Activated CD4-positive, alpha-beta T cell treated with anti-CD3 and anti-CD28 coated beads, Interleukin-2, amount 10 ng/mL, durations not matched to agents 7 days and 5 days (primary cell): Measurements from ENCODE around the gene HDHD5. TPM values are rescaled to one million over a fixed set of nuclear protein-coding genes. Genes with fewer than 3 reads are reported as not detected.

ENCODE experiments used
- CTCF ChIA-PET: fragments of 350-600 bp; sonication (Branson Sonifier 250); formaldehyde crosslinking; loops from one replicate; lab custom pipeline; 2021; ENCODE audit warnings: antibody characterized with exemption; lab: Charles Lee
- POLR2A ChIA-PET: fragments of 350-600 bp; sonication (Branson Sonifier 250); formaldehyde crosslinking; loops from one replicate; lab custom pipeline; 2021; ENCODE audit warnings: antibody characterized with exemption; lab: Charles Lee
- DNase-seq: peaks from one replicate; pipeline ENCODE4 v3.0.0-alpha.2; 2020
- H3K27ac Mint-ChIP-seq: one replicate; pipeline ENCODE4 v1.8.0; 2021; ENCODE audit warnings: mild to moderate bottlenecking, moderate library complexity, mixed read lengths
- H3K27me3 Mint-ChIP-seq: one replicate; pipeline ENCODE4 v1.8.0; 2021; ENCODE audit warnings: mixed read lengths
- H3K36me3 Mint-ChIP-seq: one replicate; pipeline ENCODE4 v1.8.0; 2021; ENCODE audit warnings: low read depth, mixed read lengths
- H3K4me1 Mint-ChIP-seq: one replicate; pipeline ENCODE4 v1.8.0; 2021; ENCODE audit warnings: mixed read lengths
- H3K4me3 Mint-ChIP-seq: one replicate; pipeline ENCODE4 v1.8.0; 2021; ENCODE audit warnings: mild to moderate bottlenecking, moderate library complexity, mixed read lengths
- H3K9me3 Mint-ChIP-seq: one replicate; pipeline ENCODE4 v1.8.0; 2021; ENCODE audit warnings: mixed read lengths
- total RNA-seq, 2 experiments: library from RNA; stranded (reverse); gene quantifications; one replicate each; pipeline ENCODE4 v1.2.3, GENCODE V29; 2021

HDHD5 gene
- total RNA-seq, 2 experiments from 2014 or later: 30.9 to 37.1 TPM

GRCh38 chr22:17172029-17172833 lies 13.2 kb upstream of the HDHD5 start:
- Mint-ChIP-seq H3K36me3 (no peaks in the 10 kb centered on the region), H3K9me3 (no peaks in the 10 kb centered on the region), H3K4me1 (peaks cover 7% of the 10 kb centered on the region), H3K27ac (peak overlapping the region; percentile 57), H3K4me3 (peak overlapping the region; percentile 64), H3K27me3 (peaks cover 4% of the 10 kb centered on the region)
- POLR2A ChIA-PET: interaction anchor here (0.5 kb wide), 1 partner anchor 163 kb away, joined by 3 read pairs; no protein-coding TSS in a partner anchor
- DNase-seq: no peak
- CTCF ChIA-PET: interaction anchor here (0.5 to 3.4 kb wide), 76 partner anchors 8 to 904 kb away, joined by 3 to 44 read pairs (median 5); partner anchors contain the start of gene HDHD5

- Mint-ChIP-seq H3K36me3 (no peaks in the 10 kb centered on the region), H3K9me3 (no peaks in the 10 kb centered on the region), H3K27ac (peak overlapping the region; percentile 76), H3K4me1 (peaks cover 7% of the 10 kb centered on the region), H3K27me3 (peaks cover 4% of the 10 kb centered on the region), H3K4me3 (peak overlapping the region; percentile 81)
- CTCF ChIA-PET: interaction anchor here (0.5 to 3.4 kb wide), 84 partner anchors 8 to 905 kb away, joined by 3 to 44 read pairs (median 4); partner anchors contain the start of genes ADA2 and HDHD5
- peak; percentile 76 for DNase-seq
- POLR2A ChIA-PET: no interaction called here
Observed at GRCh38 chr22:17171153-17172028, 12.3 kb upstream of the HDHD5 start.

GRCh38 chr22:17167486-17167885 lies 8.4 kb upstream of the HDHD5 start:
- ChIA-PET CTCF (interaction anchor here (0.6 kb wide), 1 partner anchor 83 kb away, joined by 3 read pairs; no protein-coding TSS in a partner anchor), POLR2A (no interaction called here)
- Mint-ChIP-seq H3K36me3 (no peaks in the 10 kb centered on the region), H3K27ac (no peak overlapping the region), H3K27me3 (peaks cover 2% of the 10 kb centered on the region), H3K4me3 (no peak overlapping the region), H3K4me1 (peaks cover 7% of the 10 kb centered on the region), H3K9me3 (no peaks in the 10 kb centered on the region)
- DNase-seq: no peak

- H3K9me3 Mint-ChIP-seq: no peaks in the 10 kb centered on the region
- peaks cover 6% of the 10 kb centered on the region for H3K4me1 Mint-ChIP-seq
- POLR2A ChIA-PET: no interaction called here
- CTCF ChIA-PET: interaction anchor here (1.8 to 2.3 kb wide), 2 partner anchors 7 to 10 kb away, joined by 5 to 7 read pairs; no protein-coding TSS in a partner anchor
- H3K36me3 Mint-ChIP-seq: no peaks in the 10 kb centered on the region
- no peak for DNase-seq
- H3K4me3 Mint-ChIP-seq: no peak overlapping the region
- H3K27ac Mint-ChIP-seq: no peak overlapping the region
- H3K27me3 Mint-ChIP-seq: peaks cover 2% of the 10 kb centered on the region
Observed at GRCh38 chr22:17164392-17165024, 5.4 kb upstream of the HDHD5 start.

- Mint-ChIP-seq H3K36me3 (peaks cover 3% of the 10 kb centered on the region), H3K27me3 (peaks cover 2% of the 10 kb centered on the region), H3K9me3 (no peaks in the 10 kb centered on the region), H3K4me3 (no peak overlapping the region), H3K4me1 (peaks cover 13% of the 10 kb centered on the region), H3K27ac (no peak overlapping the region)
- DNase-seq: no peak
- CTCF ChIA-PET: interaction anchor here (0.9 to 1.2 kb wide), 2 partner anchors 9 to 11 kb away, joined by 3 to 8 read pairs; no protein-coding TSS in a partner anchor
- POLR2A ChIA-PET: no interaction called here
Observed at GRCh38 chr22:17162731-17163130, 3.7 kb upstream of the HDHD5 start.

- ChIA-PET POLR2A (no interaction called here), CTCF (interaction anchor here (0.6 to 4.7 kb wide), 3 partner anchors 10 to 47 kb away, joined by 3 to 44 read pairs (median 3); no protein-coding TSS in a partner anchor)
- Mint-ChIP-seq H3K4me1 (peaks cover 18% of the 10 kb centered on the region), H3K36me3 (peaks cover 3% of the 10 kb centered on the region), H3K9me3 (no peaks in the 10 kb centered on the region), H3K4me3 (no peak overlapping the region), H3K27ac (no peak overlapping the region), H3K27me3 (no peaks in the 10 kb centered on the region)
- DNase-seq: no peak
Observed at GRCh38 chr22:17161991-17162390, 2.9 kb upstream of the HDHD5 start.

GRCh38 chr22:17159504-17159951 lies 451 bp upstream of the HDHD5 start:
- Mint-ChIP-seq H3K4me1 (peaks cover 35% of the 10 kb centered on the region), H3K4me3 (peak overlapping the region; percentile 78), H3K36me3 (peaks cover 9% of the 10 kb centered on the region), H3K9me3 (no peaks in the 10 kb centered on the region), H3K27ac (peak overlapping the region; percentile 82), H3K27me3 (no peaks in the 10 kb centered on the region)
- peak; percentile 40 for DNase-seq
- ChIA-PET POLR2A (no interaction called here), CTCF (interaction anchor here (4.7 kb wide), 1 partner anchor 12 kb away, joined by 44 read pairs; no protein-coding TSS in a partner anchor)

- Mint-ChIP-seq H3K9me3 (no peaks in the 10 kb centered on the region), H3K4me1 (peaks cover 35% of the 10 kb centered on the region), H3K27me3 (no peaks in the 10 kb centered on the region), H3K4me3 (peak overlapping the region; percentile 78), H3K36me3 (peaks cover 9% of the 10 kb centered on the region), H3K27ac (peak overlapping the region; percentile 84)
- POLR2A ChIA-PET: no interaction called here
- no peak for DNase-seq
- CTCF ChIA-PET: interaction anchor here (1.0 to 4.7 kb wide), 5 partner anchors 8 to 16 kb away, joined by 3 to 44 read pairs (median 7); no protein-coding TSS in a partner anchor
Observed at GRCh38 chr22:17158176-17158567, 905 bp downstream of the HDHD5 start.

- Mint-ChIP-seq H3K27ac (peak overlapping the region; percentile 84), H3K36me3 (peaks cover 9% of the 10 kb centered on the region), H3K9me3 (no peaks in the 10 kb centered on the region), H3K4me3 (peak overlapping the region; percentile 78), H3K4me1 (peaks cover 35% of the 10 kb centered on the region), H3K27me3 (no peaks in the 10 kb centered on the region)
- POLR2A ChIA-PET: no interaction called here
- DNase-seq: no peak
- CTCF ChIA-PET: interaction anchor here (1.0 to 4.7 kb wide), 7 partner anchors 8 to 43 kb away, joined by 3 to 44 read pairs (median 7); no protein-coding TSS in a partner anchor
Observed at GRCh38 chr22:17157714-17158113, 1.4 kb downstream of the HDHD5 start.

GRCh38 chr22:17155941-17156340 lies 3.1 kb downstream of the HDHD5 start:
- Mint-ChIP-seq H3K27ac (no peak overlapping the region), H3K36me3 (peaks cover 15% of the 10 kb centered on the region), H3K9me3 (no peaks in the 10 kb centered on the region), H3K4me1 (peaks cover 41% of the 10 kb centered on the region), H3K27me3 (no peaks in the 10 kb centered on the region), H3K4me3 (no peak overlapping the region)
- ChIA-PET CTCF (interaction anchor here (0.7 to 2.2 kb wide), 2 partner anchors 16 to 98 kb away, joined by 4 to 9 read pairs; no protein-coding TSS in a partner anchor), POLR2A (no interaction called here)
- DNase-seq: no peak

- ChIA-PET CTCF (no interaction called here), POLR2A (no interaction called here)
- Mint-ChIP-seq H3K4me3 (no peak overlapping the region), H3K36me3 (peaks cover 16% of the 10 kb centered on the region), H3K4me1 (peaks cover 39% of the 10 kb centered on the region), H3K27ac (no peak overlapping the region), H3K9me3 (no peaks in the 10 kb centered on the region), H3K27me3 (no peaks in the 10 kb centered on the region)
- DNase-seq: no peak
Observed at GRCh38 chr22:17152971-17153370, 6.1 kb downstream of the HDHD5 start.

- Mint-ChIP-seq H3K36me3 (peaks cover 22% of the 10 kb centered on the region), H3K27me3 (no peaks in the 10 kb centered on the region), H3K4me3 (no peak overlapping the region), H3K9me3 (no peaks in the 10 kb centered on the region), H3K27ac (no peak overlapping the region), H3K4me1 (peaks cover 34% of the 10 kb centered on the region)
- ChIA-PET POLR2A (no interaction called here), CTCF (no interaction called here)
- no peak for DNase-seq
Observed at GRCh38 chr22:17152340-17152739, 6.7 kb downstream of the HDHD5 start.
